ENCODE results near the gene HRH1. TPM values are rescaled to one million over a fixed set of nuclear protein-coding genes. Genes with fewer than 3 reads are reported as not detected.
"Not testable (repeated sequence)": the region's sequence is repeated elsewhere in the genome, so short reads cannot be mapped to it uniquely, and the experiment has no call there.

HRH1 gene
- total and polyA plus RNA-seq, 4 donors, result 3.9 to 45.1 (median 13.4) TPM

DNA sequence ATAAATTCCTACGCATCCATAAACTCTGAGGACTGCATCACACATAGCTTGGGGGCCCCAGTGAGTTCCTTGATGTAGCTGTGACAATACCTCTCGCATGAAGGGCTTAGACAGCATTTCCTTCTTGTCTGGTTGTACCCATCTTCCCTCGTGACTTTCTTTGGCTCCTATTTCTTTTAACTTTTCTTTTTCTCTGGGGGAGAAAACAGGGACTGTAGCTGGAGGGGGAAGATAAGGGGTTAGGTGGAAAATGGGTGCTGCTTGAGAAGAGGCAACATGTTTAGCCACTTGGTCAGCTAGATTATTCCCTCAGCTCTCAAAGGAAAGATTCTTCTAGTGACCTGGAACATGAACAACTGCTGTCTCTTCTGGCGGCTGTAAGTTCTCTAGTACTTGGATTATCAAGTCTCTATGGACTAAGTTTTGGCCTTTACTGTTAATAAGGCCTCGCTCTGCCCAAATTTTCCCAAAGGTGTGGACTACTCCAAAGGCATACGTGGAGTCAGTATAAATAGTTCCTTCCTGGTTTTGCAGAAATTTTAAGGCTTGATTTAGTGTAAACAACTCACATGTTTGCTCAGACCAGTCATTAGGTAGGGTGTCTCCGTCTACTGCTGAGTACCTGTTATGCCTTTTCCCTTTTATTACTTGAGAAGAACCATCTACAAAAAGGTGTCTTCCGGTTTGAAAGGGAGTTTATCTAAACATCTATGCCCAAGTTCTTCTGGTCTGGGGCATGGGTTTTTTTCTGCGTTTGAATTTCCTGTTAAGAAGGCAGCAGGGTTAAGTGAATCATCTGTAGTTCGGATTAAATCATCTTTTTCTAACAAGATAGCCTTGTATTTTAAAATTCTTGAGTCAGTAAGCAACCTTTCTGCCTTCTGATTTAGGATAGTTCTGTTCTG is 96.9 kb downstream of the HRH1 start:
- H3K36me3 ChIP-seq (ENCODE audit: control insufficient read depth in 1 of 2, insufficient read depth in 2 of 2, low read length in 1 of 2), result peaks cover 2 to 3% of the 10 kb centered on the region in 2 donors
- intact Hi-C loops (cut with DNase I), result no loop called here
- no peak overlapping the region for H3K4me3 ChIP-seq (ENCODE audit: low read length in 2 of 2)
- DNase-seq (no peak), ATAC-seq (ENCODE audit: low FRiP score) (no peak)
- no peaks in the 10 kb centered on the region for H3K9me3 ChIP-seq (ENCODE audit: control insufficient read depth, low read length)
- H3K27me3 ChIP-seq (ENCODE audit: control insufficient read depth in 1 of 2, insufficient read depth in 2 of 2, low read length in 1 of 2), result no peaks in the 10 kb centered on the region
- H3K4me1 ChIP-seq (ENCODE audit: control insufficient read depth in 1 of 2, insufficient read depth in 2 of 2, low read length in 2 of 2), result no peaks in the 10 kb centered on the region
- WGBS, 2 donors, result 78 to 85% methylated on average over 10 of the region's 10 CpGs
- H3K27ac ChIP-seq (ENCODE audit: low read depth in 1 of 2, low read length in 2 of 2), result no peak overlapping the region

DNA sequence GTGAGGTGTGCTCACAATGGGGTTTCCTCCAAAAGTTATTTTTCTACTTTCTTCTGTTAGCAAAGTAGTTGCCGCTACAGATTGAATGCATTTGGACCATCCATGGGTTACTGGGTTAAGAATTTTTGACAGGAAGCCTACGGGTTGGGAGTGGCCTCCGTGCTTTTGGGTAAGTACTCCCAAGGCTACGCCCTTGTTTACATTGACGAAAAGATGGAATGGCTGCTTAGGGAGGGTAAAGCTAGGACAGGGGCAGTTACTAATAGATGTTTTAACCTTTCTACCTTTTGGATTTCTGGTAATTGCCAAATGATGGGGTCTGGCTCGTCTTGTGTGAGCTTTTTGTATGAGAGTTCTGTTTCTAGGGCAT is 97.5 kb downstream of the HRH1 start:
- Histone ChIP-seq H3K27me3 (ENCODE audit: control insufficient read depth in 1 of 2, insufficient read depth in 2 of 2, low read length in 1 of 2) (no peaks in the 10 kb centered on the region), H3K4me3 (ENCODE audit: low read length in 2 of 2) (no peak overlapping the region), H3K36me3 (ENCODE audit: control insufficient read depth in 1 of 2, insufficient read depth in 2 of 2, low read length in 1 of 2) (peaks cover 2 to 3% of the 10 kb centered on the region in 2 donors), H3K4me1 (ENCODE audit: control insufficient read depth in 1 of 2, insufficient read depth in 2 of 2, low read length in 2 of 2) (no peaks in the 10 kb centered on the region), H3K27ac (ENCODE audit: low read depth in 1 of 2, low read length in 2 of 2) (no peak overlapping the region), H3K9me3 (ENCODE audit: control insufficient read depth, low read length) (no peaks in the 10 kb centered on the region)
- WGBS, 2 donors, result 88 to 89% methylated on average over 6 of the region's 6 CpGs
- intact Hi-C loops (cut with DNase I), result no loop called here
- DNase-seq, result no peak
- ATAC-seq (ENCODE audit: low FRiP score), result no peak

DNA sequence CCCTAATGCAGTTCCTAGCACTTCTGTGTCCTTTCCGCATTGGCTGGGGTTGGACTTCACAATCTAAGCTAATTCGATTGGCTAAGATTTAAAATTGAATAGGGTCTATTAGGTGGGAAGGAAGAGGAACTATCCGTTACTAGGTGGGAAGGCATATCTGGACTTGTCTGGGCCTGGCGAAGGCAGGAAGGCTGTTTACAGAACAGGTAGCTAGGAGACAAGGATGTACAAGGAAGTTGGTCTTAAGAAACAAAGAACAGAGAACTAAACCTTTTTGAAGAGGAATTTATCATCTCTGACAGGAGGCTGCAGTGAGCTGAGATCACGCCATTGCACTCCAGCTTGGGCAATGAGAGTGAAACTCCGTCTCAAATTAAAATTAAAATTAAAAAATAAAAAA is 100.6 kb downstream of the HRH1 start:
- peaks cover 8 to 10% of the 10 kb centered on the region in 2 donors for H3K36me3 ChIP-seq (ENCODE audit: control insufficient read depth in 1 of 2, insufficient read depth in 2 of 2, low read length in 1 of 2)
- no peaks in the 10 kb centered on the region for H3K27me3 ChIP-seq (ENCODE audit: control insufficient read depth in 1 of 2, insufficient read depth in 2 of 2, low read length in 1 of 2)
- DNase-seq (no peak), ATAC-seq (ENCODE audit: low FRiP score) (no peak)
- no peak overlapping the region for H3K27ac ChIP-seq (ENCODE audit: low read depth in 1 of 2, low read length in 2 of 2)
- H3K4me3 ChIP-seq (ENCODE audit: low read length in 2 of 2), result no peak overlapping the region
- intact Hi-C loops (cut with DNase I), result no loop called here
- H3K4me1 ChIP-seq (ENCODE audit: control insufficient read depth in 1 of 2, insufficient read depth in 2 of 2, low read length in 2 of 2), result no peaks in the 10 kb centered on the region
- WGBS, 2 donors, result 95 to 96% methylated on average over 6 of the region's 6 CpGs
- H3K9me3 ChIP-seq (ENCODE audit: control insufficient read depth, low read length), result no peaks in the 10 kb centered on the region

DNA sequence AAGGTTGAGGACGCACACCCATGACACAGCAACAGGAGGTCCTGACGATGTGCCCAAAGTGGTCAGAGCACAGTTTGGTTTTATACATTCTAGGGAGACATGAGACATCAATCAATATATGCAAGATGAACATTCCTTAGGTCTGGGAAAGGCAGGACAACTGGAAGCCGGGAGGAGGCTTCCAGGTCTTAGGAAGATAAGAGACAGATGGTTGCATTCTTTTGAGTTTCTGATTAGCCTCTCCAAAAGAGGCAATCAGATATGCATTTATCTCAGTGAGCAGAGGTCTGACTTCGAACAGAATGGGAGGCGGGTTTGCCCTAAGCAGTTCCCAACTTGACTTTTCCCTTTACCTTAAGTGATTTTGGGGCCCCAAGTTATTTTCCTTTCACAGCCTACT is 101.2 kb downstream of the HRH1 start:
- H3K4me1 ChIP-seq (ENCODE audit: control insufficient read depth in 1 of 2, insufficient read depth in 2 of 2, low read length in 2 of 2); H3K9me3 ChIP-seq (ENCODE audit: control insufficient read depth, low read length); H3K27me3 ChIP-seq (ENCODE audit: control insufficient read depth in 1 of 2, insufficient read depth in 2 of 2, low read length in 1 of 2); H3K4me3 ChIP-seq (ENCODE audit: low read length in 2 of 2); intact Hi-C loops (cut with DNase I); ATAC-seq (ENCODE audit: low FRiP score); H3K27ac ChIP-seq (ENCODE audit: low read depth in 1 of 2, low read length in 2 of 2); DNase-seq: not testable (repeated sequence)
- 88 to 89% methylated on average over 5 of the region's 5 CpGs for WGBS, 2 donors
- peaks cover 12% of the 10 kb centered on the region in 2 donors for H3K36me3 ChIP-seq (ENCODE audit: control insufficient read depth in 1 of 2, insufficient read depth in 2 of 2, low read length in 1 of 2)

DNA sequence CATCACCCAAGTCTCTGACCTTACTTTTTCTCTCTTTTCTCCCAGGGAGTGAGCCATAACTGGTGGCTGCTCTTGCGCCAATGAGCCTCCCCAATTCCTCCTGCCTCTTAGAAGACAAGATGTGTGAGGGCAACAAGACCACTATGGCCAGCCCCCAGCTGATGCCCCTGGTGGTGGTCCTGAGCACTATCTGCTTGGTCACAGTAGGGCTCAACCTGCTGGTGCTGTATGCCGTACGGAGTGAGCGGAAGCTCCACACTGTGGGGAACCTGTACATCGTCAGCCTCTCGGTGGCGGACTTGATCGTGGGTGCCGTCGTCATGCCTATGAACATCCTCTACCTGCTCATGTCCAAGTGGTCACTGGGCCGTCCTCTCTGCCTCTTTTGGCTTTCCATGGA is 104.7 kb downstream of the HRH1 start:
- peaks cover 14% of the 10 kb centered on the region in 2 donors for H3K36me3 ChIP-seq (ENCODE audit: control insufficient read depth in 1 of 2, insufficient read depth in 2 of 2, low read length in 1 of 2)
- ATAC-seq (ENCODE audit: low FRiP score) (no peak), DNase-seq (no peak)
- no peak overlapping the region for H3K4me3 ChIP-seq (ENCODE audit: low read length in 2 of 2)
- H3K4me1 ChIP-seq (ENCODE audit: control insufficient read depth in 1 of 2, insufficient read depth in 2 of 2, low read length in 2 of 2), result no peaks in the 10 kb centered on the region
- intact Hi-C loops (cut with DNase I), result no loop called here
- H3K27me3 ChIP-seq (ENCODE audit: control insufficient read depth in 1 of 2, insufficient read depth in 2 of 2, low read length in 1 of 2), result no peaks in the 10 kb centered on the region
- H3K27ac ChIP-seq (ENCODE audit: low read depth in 1 of 2, low read length in 2 of 2), result no peak overlapping the region
- H3K9me3 ChIP-seq (ENCODE audit: control insufficient read depth, low read length), result no peaks in the 10 kb centered on the region
- WGBS, 2 donors, result 94 to 97% methylated on average over 11 of the region's 11 CpGs

DNA sequence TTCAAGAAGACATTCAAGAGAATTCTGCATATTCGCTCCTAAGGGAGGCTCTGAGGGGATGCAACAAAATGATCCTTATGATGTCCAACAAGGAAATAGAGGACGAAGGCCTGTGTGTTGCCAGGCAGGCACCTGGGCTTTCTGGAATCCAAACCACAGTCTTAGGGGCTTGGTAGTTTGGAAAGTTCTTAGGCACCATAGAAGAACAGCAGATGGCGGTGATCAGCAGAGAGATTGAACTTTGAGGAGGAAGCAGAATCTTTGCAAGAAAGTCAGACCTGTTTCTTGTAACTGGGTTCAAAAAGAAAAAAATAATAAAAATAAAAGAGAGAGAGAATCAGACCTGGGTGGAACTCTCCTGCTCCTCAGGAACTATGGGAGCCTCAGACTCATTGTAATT is 106.2 kb downstream of the HRH1 start:
- no peak overlapping the region for H3K27ac ChIP-seq (ENCODE audit: low read depth in 1 of 2, low read length in 2 of 2)
- no peak for DNase-seq
- intact Hi-C loops (cut with DNase I), result no loop called here
- H3K9me3 ChIP-seq (ENCODE audit: control insufficient read depth, low read length), result no peaks in the 10 kb centered on the region
- H3K27me3 ChIP-seq (ENCODE audit: control insufficient read depth in 1 of 2, insufficient read depth in 2 of 2, low read length in 1 of 2), result no peaks in the 10 kb centered on the region
- H3K4me3 ChIP-seq (ENCODE audit: low read length in 2 of 2), result no peak overlapping the region
- H3K4me1 ChIP-seq (ENCODE audit: control insufficient read depth in 1 of 2, insufficient read depth in 2 of 2, low read length in 2 of 2), result no peaks in the 10 kb centered on the region
- ATAC-seq (ENCODE audit: low FRiP score), result no peak
- 95 to 96% methylated on average over 3 of the region's 3 CpGs for WGBS, 2 donors
- H3K36me3 ChIP-seq (ENCODE audit: control insufficient read depth in 1 of 2, insufficient read depth in 2 of 2, low read length in 1 of 2), result peaks cover 10 to 14% of the 10 kb centered on the region in 2 donors

DNA sequence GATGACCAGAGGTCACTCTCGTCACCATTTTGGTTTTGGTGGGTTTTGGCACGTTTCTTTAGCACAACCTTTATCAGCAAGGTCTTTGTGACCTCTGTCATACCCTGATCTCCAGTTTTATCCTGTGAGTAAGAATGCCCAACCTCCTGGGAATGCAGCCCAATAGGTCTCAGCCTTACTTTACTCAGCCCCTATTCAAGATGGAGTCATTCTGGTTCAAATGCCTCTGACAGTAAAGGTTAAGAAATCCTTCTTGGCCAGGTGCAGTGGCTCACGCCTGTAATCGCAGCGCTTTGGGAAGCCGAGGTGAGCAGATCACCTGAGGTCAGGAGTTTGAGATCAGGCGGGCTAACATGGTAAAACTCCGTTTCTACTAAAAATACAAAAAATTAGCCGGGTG is 114.7 kb downstream of the HRH1 start:
- intact Hi-C loops (cut with DNase I), result loop anchor here in 1 of 2 donors (5.0 kb wide), 1 partner anchor 37 kb away; no protein-coding TSS in a partner anchor
- no peaks in the 10 kb centered on the region for H3K27me3 ChIP-seq (ENCODE audit: control insufficient read depth in 1 of 2, insufficient read depth in 2 of 2, low read length in 1 of 2)
- WGBS, 2 donors, result 87 to 88% methylated on average over 9 of the region's 9 CpGs
- H3K27ac ChIP-seq (ENCODE audit: low read depth in 1 of 2, low read length in 2 of 2), result no peak overlapping the region
- no peak for ATAC-seq (ENCODE audit: low FRiP score)
- DNase-seq, result no peak
- no peaks in the 10 kb centered on the region for H3K9me3 ChIP-seq (ENCODE audit: control insufficient read depth, low read length)
- H3K36me3 ChIP-seq (ENCODE audit: control insufficient read depth in 1 of 2, insufficient read depth in 2 of 2, low read length in 1 of 2), result no peaks in the 10 kb centered on the region
- peaks cover 0 to 2% of the 10 kb centered on the region in 2 donors for H3K4me1 ChIP-seq (ENCODE audit: control insufficient read depth in 1 of 2, insufficient read depth in 2 of 2, low read length in 2 of 2)
- H3K4me3 ChIP-seq (ENCODE audit: low read length in 2 of 2), result no peak overlapping the region

DNA sequence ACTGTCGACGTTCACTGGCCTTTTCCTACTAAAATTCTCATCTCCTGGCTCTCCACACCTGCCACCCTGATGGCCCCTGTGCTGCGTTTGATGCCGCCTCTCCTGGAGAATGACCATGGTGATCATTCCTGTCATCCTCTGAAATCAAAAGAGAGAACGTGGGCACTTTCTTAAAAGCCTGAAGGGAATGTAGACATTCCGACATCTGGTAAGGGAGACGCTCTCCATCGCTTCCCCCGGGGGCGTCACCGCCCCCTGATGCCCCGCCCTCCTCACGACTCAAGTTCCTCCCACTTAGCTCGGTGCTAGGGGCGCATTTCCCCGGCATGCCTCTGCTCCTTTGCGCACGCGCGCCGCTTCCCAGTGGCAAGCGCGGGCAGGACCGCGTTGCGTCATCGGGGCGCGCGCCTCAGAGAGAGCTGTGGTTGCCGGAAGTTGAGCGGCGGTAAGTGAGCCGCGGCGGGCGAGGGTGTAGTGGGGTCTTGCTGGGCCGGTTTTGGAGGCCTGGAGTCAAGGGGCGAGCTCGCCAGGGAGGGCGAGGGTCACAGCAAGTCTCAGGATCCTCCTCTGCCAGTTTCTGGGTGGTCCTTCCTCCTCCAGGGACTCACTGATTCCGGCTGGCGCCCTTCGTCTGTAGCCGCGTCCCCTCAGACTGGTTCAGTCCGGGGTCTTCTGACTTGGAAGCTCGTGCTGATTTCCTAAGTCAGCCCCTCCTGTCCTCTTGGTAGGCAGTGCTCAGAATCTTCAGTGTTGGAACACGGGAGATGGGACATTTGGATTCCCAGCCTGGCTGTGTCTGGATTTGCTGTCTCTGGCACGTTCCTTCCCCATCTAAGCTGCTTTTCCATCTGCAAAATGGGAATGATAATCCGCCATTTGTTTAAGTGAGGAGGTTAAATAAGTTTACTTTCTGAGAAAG is 118.0 kb downstream of the HRH1 start, which contains the start of gene ATG7:
ATG7 (plus strand) TSS at position 412 of the 919 bp plus-strand sequence. CDS start 26,299 bp downstream, outside the sequence.
- Histone ChIP-seq H3K27me3 (ENCODE audit: control insufficient read depth in 1 of 2, insufficient read depth in 2 of 2, low read length in 1 of 2) (no peaks in the 10 kb centered on the region), H3K4me3 (ENCODE audit: low read length in 2 of 2) (peak within 1 kb of the TSS; percentile 76 to 89), H3K27ac (ENCODE audit: low read depth in 1 of 2, low read length in 2 of 2) (peak within 1 kb of the TSS in 1 of 2 donors; percentile 71), H3K4me1 (ENCODE audit: control insufficient read depth in 1 of 2, insufficient read depth in 2 of 2, low read length in 2 of 2) (peaks cover 0 to 2% of the 10 kb centered on the region in 2 donors), H3K9me3 (ENCODE audit: control insufficient read depth, low read length) (no peaks in the 10 kb centered on the region), H3K36me3 (ENCODE audit: control insufficient read depth in 1 of 2, insufficient read depth in 2 of 2, low read length in 1 of 2) (peaks cover 0 to 2% of the 10 kb centered on the region in 2 donors)
- 1% methylated on average over 50 to 51 of the region's 51 CpGs for WGBS, 2 donors
- peak; percentile 99 for ATAC-seq (ENCODE audit: low FRiP score)
- peak; percentile 99 for DNase-seq
- intact Hi-C loops (cut with DNase I), result loop anchor here in 1 of 2 donors (2.0 kb wide), 1 partner anchor 17 kb away; no protein-coding TSS in a partner anchor
